ENCODE results near the gene IPO8. TPM values are rescaled to one million over a fixed set of nuclear protein-coding genes. Genes with fewer than 3 reads are reported as not detected.
A peak's percentile ranks its signal among the peaks of the same experiment; 100 is the strongest.
"Not testable (repeated sequence)": the region's sequence is repeated elsewhere in the genome, so short reads cannot be mapped to it uniquely, and the experiment has no call there.

Gene IPO8
- total RNA-seq, 4 donors from 2014 or later: 17.0 to 29.2 (median 21.3) TPM

DNA sequence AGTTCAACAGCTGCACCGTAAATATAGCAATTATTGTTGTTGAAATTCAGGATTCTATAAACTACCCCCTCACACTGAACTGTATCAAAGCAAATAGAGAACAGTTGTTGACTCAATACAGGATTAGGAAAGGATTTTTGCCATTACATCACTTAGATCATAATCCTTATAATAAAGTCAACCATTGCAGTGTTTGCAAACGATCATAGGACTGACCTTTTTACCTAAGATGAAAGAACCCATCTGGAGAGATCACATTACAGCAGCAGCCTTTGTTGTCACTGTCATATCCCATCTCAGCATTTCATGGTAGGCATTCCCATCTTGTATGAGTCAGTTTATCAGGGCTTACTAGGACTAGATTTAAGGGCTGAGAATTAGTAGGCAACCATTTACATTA is 96.1 kb downstream of the IPO8 start:
- TF ChIP-seq, protein P1, sequence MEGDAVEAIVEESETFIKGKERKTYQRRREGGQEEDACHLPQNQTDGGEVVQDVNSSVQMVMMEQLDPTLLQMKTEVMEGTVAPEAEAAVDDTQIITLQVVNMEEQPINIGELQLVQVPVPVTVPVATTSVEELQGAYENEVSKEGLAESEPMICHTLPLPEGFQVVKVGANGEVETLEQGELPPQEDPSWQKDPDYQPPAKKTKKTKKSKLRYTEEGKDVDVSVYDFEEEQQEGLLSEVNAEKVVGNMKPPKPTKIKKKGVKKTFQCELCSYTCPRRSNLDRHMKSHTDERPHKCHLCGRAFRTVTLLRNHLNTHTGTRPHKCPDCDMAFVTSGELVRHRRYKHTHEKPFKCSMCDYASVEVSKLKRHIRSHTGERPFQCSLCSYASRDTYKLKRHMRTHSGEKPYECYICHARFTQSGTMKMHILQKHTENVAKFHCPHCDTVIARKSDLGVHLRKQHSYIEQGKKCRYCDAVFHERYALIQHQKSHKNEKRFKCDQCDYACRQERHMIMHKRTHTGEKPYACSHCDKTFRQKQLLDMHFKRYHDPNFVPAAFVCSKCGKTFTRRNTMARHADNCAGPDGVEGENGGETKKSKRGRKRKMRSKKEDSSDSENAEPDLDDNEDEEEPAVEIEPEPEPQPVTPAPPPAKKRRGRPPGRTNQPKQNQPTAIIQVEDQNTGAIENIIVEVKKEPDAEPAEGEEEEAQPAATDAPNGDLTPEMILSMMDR (IDR thresholded peaks at IDR 0.05): no peak
- TF ChIP-seq POLR2A (IDR thresholded peaks at IDR 0.05): no peak
- DNase-seq (ENCODE audit: low spot score in 2 of 2): no peak
- intact Hi-C loops (cut with DNase I; ENCODE audit: low total_unique reads): no loop called here
- 33 to 47% methylated on average over 2 of the region's 2 CpGs for WGBS, 2 donors
- no peak overlapping the region for H3K4me3 ChIP-seq (ENCODE audit: low read depth, poor library complexity, severe bottlenecking)

- TF ChIP-seq POLR2A (IDR thresholded peaks at IDR 0.05): no peak
- TF ChIP-seq, protein P1 (IDR thresholded peaks at IDR 0.05): no peak
- WGBS, 2 donors: 81 to 83% methylated on average over 7 of the region's 7 CpGs
- intact Hi-C loops (cut with DNase I; ENCODE audit: low total_unique reads): no loop called here
- DNase-seq (ENCODE audit: low spot score in 2 of 2): no peak
- no peak overlapping the region for H3K4me3 ChIP-seq (ENCODE audit: low read depth, poor library complexity, severe bottlenecking)
Observed at GRCh38 chr12:30598889-30599288, 96.8 kb downstream of the IPO8 start.

DNA sequence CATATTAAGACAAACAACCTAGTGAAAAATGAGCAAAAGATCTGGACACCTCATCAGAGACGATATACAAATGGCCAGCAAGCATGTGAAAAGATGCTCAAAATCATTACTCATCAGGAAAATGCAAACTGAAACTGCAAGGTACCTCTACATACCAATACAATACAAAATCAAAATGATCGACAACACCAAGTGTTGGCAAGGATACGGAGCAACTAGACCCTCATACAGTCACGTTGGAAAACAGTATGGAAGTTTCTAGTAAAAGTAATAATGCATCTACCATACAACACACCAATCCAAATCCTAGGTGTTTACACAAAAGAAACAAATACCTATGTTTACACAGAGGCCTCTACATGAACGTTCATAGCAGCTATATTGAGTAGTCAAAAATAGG is 99.9 kb downstream of the IPO8 start:
- 90 to 91% methylated on average over 5 of the region's 5 CpGs for WGBS, 2 donors
- no peak for TF ChIP-seq POLR2A (IDR thresholded peaks at IDR 0.05)
- TF ChIP-seq, protein P1 (IDR thresholded peaks at IDR 0.05): no peak
- intact Hi-C loops (cut with DNase I; ENCODE audit: low total_unique reads): no loop called here
- no peak overlapping the region for H3K4me3 ChIP-seq (ENCODE audit: low read depth, poor library complexity, severe bottlenecking)
- DNase-seq (ENCODE audit: low spot score in 2 of 2): no peak

DNA sequence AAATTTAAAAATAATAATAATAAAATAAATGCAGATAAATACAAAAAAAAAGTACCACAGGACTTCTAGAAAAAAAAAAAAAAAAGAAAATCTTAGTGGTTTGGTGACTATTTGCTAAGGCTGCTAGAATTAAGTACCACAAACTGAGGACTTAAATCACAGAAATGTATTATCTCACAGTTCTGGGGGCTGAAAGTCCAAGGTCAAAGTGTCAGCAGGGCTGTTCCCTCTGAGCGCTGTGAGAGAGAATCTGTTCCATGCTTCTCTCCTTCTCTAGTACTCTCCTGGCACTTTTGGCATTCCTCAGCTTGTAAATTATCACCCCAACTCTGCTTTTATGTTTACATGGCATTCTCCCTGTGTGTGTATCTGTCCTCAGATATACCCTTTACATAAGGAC is 101.2 kb downstream of the IPO8 start:
- no peak overlapping the region for H3K4me3 ChIP-seq (ENCODE audit: low read depth, poor library complexity, severe bottlenecking)
- peak in 1 of 2 donors; percentile 8 for DNase-seq (ENCODE audit: low spot score in 2 of 2)
- intact Hi-C loops (cut with DNase I; ENCODE audit: low total_unique reads): no loop called here
- WGBS, 2 donors: 89 to 91% methylated on average over 1 of the region's 1 CpG
- TF ChIP-seq POLR2A (IDR thresholded peaks at IDR 0.05): no peak
- TF ChIP-seq, protein P1 (IDR thresholded peaks at IDR 0.05): no peak

- intact Hi-C loops (cut with DNase I; ENCODE audit: low total_unique reads); DNase-seq (ENCODE audit: low spot score in 2 of 2); H3K4me3 ChIP-seq (ENCODE audit: low read depth, poor library complexity, severe bottlenecking): not testable (repeated sequence)
- WGBS, 2 donors: 88 to 90% methylated on average over 11 to 13 of the region's 13 CpGs
Observed at GRCh38 chr12:30588572-30588971, 107.1 kb downstream of the IPO8 start.

DNA sequence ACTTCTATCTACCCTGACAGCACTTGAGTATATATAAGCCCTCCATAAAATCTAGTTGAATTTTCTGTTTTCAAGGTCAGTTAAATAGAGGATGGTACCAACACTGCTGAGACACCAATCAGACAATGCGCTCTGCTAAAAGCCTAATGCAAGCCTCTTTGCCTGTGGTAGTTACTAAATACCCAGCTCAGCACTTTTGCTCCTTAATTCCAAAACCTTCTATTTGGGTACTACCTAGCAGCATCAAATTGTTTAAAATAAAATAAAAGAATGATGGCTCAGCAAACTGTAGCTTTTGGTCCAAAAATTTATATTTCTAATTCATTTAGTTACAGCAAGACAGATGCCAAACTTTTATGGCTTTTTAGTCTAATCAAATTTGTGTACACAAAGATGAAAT is 107.9 kb downstream of the IPO8 start:
- intact Hi-C loops (cut with DNase I; ENCODE audit: low total_unique reads): no loop called here
- no peak for DNase-seq (ENCODE audit: low spot score in 2 of 2)
- TF ChIP-seq, protein P1 (IDR thresholded peaks at IDR 0.05): no peak
- no peak for TF ChIP-seq POLR2A (IDR thresholded peaks at IDR 0.05)
- H3K4me3 ChIP-seq (ENCODE audit: low read depth, poor library complexity, severe bottlenecking): no peak overlapping the region
- WGBS, 2 donors: 100% methylated on average over 1 of the region's 1 CpG
